ENCODE measurements around the gene HPS1.

The HPS1 gene

GRCh38 chr10:98446661-98447221 lies at the start of gene HPS1:
Gene HPS1, minus strand, starts transcription at chr10:98446935. Its CDS starts 3,695 bp downstream, at chr10:98443240.
- DNase-seq = peak; percentile 81

- DNase-seq = no peak
These were observed 46.0 kb upstream of the HPS1 start for GRCh38 chr10:98492763-98493162.

DNA sequence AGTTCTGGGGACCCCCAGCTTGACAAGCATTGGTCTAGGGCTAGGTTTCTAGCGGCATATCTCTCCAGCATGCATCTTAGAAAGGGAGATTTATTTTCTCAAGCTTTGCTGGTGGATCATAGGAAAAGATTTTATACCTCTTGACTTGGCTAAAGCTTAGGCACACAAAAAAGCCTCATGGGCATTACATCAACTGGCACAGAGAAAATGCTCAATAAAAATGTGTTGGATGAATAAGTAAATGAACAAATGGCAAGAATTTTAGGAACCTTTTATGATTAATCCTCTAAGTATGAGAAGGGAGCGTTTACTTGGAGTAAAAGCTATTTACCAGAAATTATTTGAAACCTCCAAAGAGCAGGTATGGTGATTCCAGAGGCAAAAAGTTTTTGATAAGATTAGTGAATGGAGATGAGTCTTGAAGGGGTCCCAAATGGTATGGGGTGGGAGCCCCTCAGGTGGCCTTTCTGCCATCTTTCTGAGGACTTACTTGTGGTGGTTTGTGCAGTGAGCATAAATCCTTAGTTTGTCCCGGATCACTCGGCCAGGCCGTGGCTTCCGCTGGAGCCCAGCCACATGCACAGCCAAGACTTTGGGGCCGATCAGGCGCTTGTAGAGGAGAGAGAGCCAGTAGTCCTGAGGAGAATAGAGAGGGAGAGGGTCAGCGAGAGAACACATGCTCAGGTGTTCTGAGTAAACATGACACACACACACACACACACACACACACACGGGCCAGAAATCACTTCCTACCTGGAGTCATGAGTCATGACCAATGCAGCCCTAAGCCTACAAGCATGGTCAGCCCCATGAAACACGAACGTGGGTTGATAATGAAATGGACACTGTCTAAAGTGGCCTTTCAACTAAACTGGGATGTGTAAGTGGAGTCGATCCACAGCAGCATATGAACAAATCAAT lies 43.1 kb upstream of the HPS1 start:
- peak; percentile 9 for DNase-seq

DNA sequence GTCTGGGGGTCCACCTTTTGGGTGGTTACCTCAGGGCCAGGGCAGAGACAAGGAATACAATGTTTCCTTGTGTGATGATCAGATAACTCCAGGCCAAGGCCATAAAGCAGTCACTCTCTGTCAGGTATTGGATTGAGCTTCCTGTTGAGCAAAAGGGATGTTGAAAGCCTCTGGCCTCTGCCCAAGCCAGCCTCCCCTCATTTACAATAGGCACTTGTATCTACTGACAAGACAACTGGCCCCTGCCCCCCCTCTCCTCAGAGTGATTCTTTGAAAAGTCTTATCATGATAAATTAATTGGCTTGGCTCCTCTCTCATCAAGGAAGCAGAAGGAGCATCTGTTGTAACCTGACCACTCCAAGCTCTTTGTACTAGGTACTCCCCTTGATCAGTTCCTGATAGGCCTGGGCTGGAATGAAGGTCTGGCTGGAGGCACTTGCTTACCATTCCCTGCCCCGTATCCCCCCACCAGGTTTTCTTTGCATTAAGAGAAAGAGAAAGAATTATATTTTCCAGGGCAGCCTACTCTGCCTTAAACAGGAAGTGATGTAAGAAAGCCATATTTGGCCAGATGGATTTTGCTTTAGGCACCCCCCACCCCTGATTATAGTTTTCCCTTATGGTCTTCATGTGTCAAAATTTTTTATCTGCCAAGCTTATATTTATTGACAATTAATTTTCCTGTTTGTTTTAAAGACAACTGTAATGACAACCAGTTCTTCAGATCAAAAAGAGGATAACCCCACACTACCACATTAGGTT lies 42.1 kb upstream of the HPS1 start:
- peak; percentile 3 for DNase-seq

DNA sequence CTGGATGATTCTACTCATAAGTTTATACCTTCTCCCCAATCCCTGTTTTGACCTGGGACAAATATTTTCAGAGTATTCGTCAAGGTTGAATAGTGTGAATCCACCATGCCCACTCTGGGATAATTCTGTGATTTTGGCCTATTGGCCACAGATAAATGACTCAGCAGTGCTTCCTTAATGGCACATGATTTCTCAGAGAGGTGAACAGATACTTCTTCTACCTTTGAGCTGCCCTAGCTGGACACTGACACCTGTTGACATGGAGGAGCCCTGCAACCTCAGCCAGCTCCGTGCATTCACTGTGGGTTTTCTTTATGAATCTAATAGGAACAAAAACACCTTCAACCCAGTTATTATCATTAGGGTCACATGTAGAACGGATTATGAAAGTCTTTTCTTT lies 40.9 kb upstream of the HPS1 start:
- no peak for DNase-seq

- DNase-seq = no peak
These were observed 39.7 kb upstream of the HPS1 start for GRCh38 chr10:98486421-98486820.

DNA sequence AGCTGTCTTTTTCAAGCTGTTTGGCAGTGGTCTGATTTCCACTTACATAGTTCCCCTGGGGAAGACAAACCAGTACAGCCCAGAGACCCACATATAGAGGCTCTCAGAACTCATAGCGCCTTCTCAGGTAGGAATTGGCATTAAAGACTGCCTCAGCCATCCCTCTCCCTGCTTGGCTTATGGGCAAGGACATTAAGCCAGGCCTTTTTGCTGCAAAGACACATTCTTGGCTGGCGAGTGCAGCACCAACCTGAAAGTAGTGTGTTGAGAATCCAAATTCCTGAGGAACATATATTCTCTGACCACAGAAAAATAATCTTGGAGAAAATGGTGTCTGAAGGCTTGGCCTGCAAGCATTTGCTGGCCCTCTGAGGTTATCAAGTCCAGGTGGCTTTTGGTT lies 39.2 kb upstream of the HPS1 start:
- DNase-seq = no peak

- no peak for DNase-seq
These were observed 36.9 kb upstream of the HPS1 start for GRCh38 chr10:98483658-98484057.

DNA sequence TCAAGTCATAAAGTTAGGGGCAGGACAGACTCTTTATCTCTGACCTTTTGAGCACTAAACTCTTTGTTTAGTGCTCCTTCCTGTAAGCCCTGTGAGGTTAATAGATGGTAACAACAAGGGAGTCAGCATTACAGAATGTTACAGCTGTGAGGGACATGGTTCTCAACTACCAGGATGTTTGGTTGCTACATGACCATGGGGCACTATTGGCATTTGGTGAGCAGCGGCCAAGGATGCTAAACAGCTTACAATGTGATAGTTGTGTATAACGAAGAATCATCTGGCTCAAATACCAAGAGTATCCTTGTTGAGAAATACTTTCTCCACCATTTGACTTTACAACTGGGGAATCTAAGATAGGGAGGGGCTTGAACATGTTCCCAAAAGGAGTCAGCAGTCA lies 35.4 kb upstream of the HPS1 start:
- DNase-seq = no peak

DNA sequence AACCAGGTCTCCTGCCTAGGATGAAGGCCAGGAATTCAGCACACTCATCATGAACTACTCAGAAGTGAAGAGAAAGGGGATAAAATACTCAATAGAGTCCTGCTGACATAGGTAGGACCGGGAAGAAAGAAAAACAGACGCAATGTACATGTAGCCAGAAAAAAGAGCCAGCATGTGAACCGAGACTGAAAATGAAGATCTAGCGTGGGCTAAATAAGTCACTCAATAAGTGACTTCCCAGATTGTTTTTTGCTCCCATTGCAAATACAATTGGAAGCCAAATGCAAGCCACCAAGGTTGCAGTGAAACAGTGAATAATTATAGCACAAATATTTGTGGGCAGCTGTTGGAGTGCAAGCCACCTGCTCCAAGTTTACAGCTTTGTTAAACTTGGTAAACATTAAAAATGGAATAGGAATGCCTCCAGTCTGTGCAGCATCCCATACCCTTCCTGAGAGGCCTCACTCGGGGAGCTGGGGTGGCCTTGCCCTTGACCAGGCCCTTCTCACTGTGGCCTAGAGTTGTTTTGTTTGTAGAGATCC lies 34.7 kb upstream of the HPS1 start:
- DNase-seq = peak; percentile 27

- no peak for DNase-seq
These were observed 31.9 kb upstream of the HPS1 start for GRCh38 chr10:98478430-98479222.

GRCh38 chr10:98477861-98478260 lies 31.1 kb upstream of the HPS1 start:
- no peak for DNase-seq

DNA sequence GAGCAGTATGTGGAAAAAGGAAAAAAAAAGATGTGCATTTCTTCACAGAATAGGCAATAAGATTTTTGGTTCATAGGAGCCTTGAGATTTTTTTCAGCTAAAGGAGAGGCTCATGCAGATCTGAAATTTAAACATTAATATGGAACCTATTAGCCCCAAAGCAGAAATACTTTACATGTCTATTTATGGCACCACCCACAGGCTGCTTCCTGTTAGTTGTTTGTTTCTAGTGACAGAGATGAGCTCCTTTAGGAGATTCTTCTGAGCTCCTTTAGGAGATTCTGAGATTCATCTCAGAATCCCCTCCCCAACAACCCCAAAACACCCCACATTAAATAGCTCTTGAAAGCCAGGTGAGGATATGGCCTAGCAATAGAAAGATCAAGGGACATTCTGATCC lies 27.9 kb upstream of the HPS1 start:
- DNase-seq = no peak

DNA sequence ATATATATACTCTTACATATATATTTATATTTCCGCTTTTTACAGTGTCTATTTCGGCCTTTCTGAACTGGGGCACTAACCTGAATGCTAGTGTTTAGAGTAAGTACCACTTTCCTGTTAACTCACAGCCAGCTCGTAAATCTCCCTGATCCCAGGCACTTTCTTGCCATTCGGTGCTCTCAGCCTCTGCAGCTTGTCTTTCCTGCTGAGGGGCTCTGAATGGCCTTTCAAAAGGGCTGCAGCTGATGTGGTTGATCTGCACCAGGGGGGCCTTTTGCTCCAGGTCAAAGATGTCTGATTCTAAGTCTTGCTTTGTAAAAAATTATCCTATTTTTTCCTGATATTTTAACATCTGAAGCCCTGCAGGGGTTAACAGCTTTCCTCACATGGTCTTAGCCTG lies 25.5 kb upstream of the HPS1 start:
- peak; percentile 72 for DNase-seq

DNA sequence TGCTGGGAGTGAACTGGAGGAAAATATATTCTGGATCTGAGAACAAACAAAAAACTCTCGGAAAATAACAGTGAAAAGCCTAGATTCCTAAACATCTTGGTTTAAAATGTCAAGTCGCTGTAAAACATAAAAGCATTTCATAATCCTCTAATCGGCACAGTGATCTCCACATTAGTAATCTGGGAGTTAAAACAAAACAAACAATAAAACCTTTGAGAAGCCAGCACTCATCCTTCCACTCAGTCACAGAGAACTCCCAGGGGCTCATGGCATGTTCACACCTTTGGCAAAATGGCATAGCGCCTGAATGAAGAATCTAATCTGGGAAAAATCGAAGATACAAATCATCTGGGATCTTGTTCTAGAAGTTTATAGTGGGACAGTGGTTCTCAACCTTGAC lies 24.1 kb upstream of the HPS1 start:
- DNase-seq = peak; percentile 64

- DNase-seq = no peak
These were observed 22.5 kb upstream of the HPS1 start for GRCh38 chr10:98469001-98469931.

DNA sequence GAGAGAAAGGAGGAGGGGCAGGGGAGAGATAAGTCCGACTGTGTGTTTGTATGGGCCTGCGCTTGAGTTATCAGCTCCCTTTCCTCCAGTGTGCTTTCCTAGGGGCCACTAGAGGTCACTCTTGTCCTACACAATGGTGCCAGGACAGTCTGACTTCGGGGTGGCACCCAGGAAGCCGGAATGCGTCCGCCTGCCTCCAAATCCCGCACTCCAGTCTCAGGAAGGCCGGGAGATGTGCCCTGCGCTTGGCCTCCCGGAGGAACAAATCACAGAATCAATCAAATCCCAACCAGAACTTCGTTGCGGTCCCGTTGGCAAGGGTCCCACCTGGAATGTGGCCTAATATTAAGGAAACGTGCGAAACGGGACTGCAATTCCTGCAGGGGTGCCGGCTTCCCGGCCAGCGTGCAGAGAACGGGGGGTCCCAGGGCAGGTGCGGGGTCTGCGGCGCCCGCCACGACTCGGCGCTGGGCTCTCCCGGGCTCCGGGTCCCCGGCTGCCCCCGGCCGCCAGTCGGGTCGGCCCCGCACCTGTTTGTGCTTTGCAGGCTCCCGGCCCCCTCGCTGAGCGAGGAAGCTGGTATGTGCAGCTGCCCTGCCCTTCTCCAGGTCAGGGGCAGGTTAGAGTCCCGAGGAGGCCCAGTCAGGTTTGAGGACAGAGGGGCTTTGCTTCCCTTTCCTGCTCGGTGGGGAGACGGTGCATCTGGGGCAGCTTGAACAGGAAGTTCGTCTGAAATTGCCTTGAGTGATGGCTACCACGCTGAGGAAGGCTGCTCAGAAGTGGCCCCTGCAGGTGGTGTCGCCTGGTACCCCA lies 21.0 kb upstream of the HPS1 start:
- DNase-seq = peak; percentile 82

- peak; percentile 44 for DNase-seq
These were observed 20.2 kb upstream of the HPS1 start for GRCh38 chr10:98466861-98467505.

DNA sequence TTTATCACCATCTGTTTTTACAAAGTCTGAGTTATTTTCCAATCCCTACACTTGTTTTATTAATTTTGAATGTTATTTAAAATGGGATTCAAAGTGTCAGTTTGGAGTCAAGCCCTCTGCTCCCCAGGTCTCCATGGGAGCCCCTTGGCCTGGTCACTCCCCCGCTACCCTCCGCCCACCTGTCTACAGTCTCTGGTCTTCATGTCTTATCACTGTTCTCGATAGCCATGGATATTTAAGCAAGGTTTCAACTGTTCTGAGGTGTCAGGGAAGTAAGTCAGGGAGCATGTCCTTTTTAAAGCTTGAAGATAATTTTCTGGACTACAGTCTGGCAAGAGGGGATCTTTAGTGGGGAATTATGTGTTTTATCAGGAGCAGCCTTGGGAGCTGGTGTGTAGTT lies 19.1 kb upstream of the HPS1 start:
- no peak for DNase-seq
